ENCODE data around the gene ACYP2.

GRCh38 chr2:54310961-54311360, 195.5 kb downstream of the ACYP2 start:
- TF ChIP-seq GATA3 (IDR thresholded peaks at IDR 0.05; ENCODE audit: low read depth, low read length) (no peak), GATA2 (IDR thresholded peaks at IDR 0.05; ENCODE audit: low read depth, low read length) (no peak)

All from SH-SY5Y (cell line).